T-cell (primary cell): Measurements from ENCODE around the gene ZNF280D. TPM values are rescaled to one million over a fixed set of nuclear protein-coding genes. Genes with fewer than 3 reads are reported as not detected.

Experiments used
- ATAC-seq, 4 experiments: fragments of 200-7000 bp in 3 of 4; fragments of 150-1000 bp in 1 of 4; cut with Tn5 transposase; replicated peaks in 1 of 4; 1 replicate in 3 of 4; 2 replicates in 1 of 4; pipeline ENCODE4 v1.10.0; 2021; ENCODE audit warnings: moderate library complexity in 3 of 4, mild to moderate bottlenecking in 2 of 4, moderate number of reproducible peaks in 1 of 4
- CTCF ChIA-PET, 2 donors: fragments of 300-600 bp; sonication (Branson Sonifier 250); formaldehyde crosslinking; loops; one replicate each; lab custom pipeline; 2022; ENCODE audit warnings: antibody characterized with exemption in 2 of 2; lab: Charles Lee
- POLR2A ChIA-PET, 2 donors: fragments of 300-600 bp; sonication (Branson Sonifier 250); formaldehyde crosslinking; loops; one replicate each; lab custom pipeline; 2022; ENCODE audit warnings: antibody characterized with exemption in 2 of 2; lab: Charles Lee
- DNase-seq, 35 experiments: peaks; one replicate each; pipeline versions ENCODE4 v3.0.0 to v3.0.0-alpha.2; 2013 to 2023
- H3K27ac ChIP-seq: one replicate; pipeline ENCODE4 v1.5.1; 2013; ENCODE audit warnings: low read length
- H3K27me3 ChIP-seq, 2 experiments: replicated peaks in 1 of 2; 1 replicate in 1 of 2; 2 replicates in 1 of 2; pipeline versions ENCODE4 v1.6.1 to v1.7.0; 2013; ENCODE audit warnings: low read length in 1 of 2, mixed read lengths in 1 of 2; ENCODE audit not compliant: control insufficient read depth in 2 of 2, insufficient read depth in 2 of 2; ENCODE audit errors: extremely low read depth in 1 of 2
- H3K36me3 ChIP-seq, 2 donors: 1 replicate in 1 of 2; 2 replicates in 1 of 2; pipeline versions ENCODE4 v1.6.1 to v1.7.0; 2013; ENCODE audit warnings: low read length in 1 of 2; ENCODE audit not compliant: control insufficient read depth in 2 of 2, insufficient read depth in 1 of 2; ENCODE audit errors: extremely low read depth in 1 of 2
- H3K4me1 ChIP-seq, 2 experiments: 1 replicate in 1 of 2; 2 replicates in 1 of 2; pipeline versions ENCODE4 v1.6.1 to v1.7.0; 2013; ENCODE audit warnings: low read length in 2 of 2, mixed read lengths in 1 of 2; ENCODE audit not compliant: insufficient read depth in 2 of 2, control insufficient read depth in 1 of 2; ENCODE audit errors: extremely low read depth in 1 of 2
- H3K4me3 ChIP-seq, 2 donors: 1 replicate in 1 of 2; 2 replicates in 1 of 2; pipeline versions ENCODE4 v1.5.1 to v1.7.0; 2013; ENCODE audit warnings: mild to moderate bottlenecking in 2 of 2, low read length in 1 of 2, moderate library complexity in 1 of 2; ENCODE audit not compliant: control insufficient read depth in 1 of 2; ENCODE audit errors: extremely low read depth in 1 of 2
- H3K9me3 ChIP-seq: 2 replicates; pipeline ENCODE4 v1.7.0; 2013
- H3K27ac Mint-ChIP-seq, 2 donors: one replicate each; pipeline ENCODE4 v1.8.0; 2020 to 2021; ENCODE audit warnings: mild to moderate bottlenecking in 2 of 2, mixed read lengths in 2 of 2
- H3K27me3 Mint-ChIP-seq, 2 donors: one replicate each; pipeline ENCODE4 v1.8.0; 2021 to 2022; ENCODE audit warnings: mixed read lengths in 2 of 2
- H3K36me3 Mint-ChIP-seq: one replicate; pipeline ENCODE4 v1.8.0; 2021; ENCODE audit warnings: mixed read lengths
- H3K4me1 Mint-ChIP-seq, 3 donors: one replicate each; pipeline ENCODE4 v1.8.0; 2020 to 2022; ENCODE audit warnings: mixed read lengths in 3 of 3, mild to moderate bottlenecking in 1 of 3
- H3K4me3 Mint-ChIP-seq, 3 donors: one replicate each; pipeline ENCODE4 v1.8.0; 2020 to 2022; ENCODE audit warnings: mild to moderate bottlenecking in 3 of 3, mixed read lengths in 3 of 3, moderate library complexity in 3 of 3
- H3K9me3 Mint-ChIP-seq, 3 donors: one replicate each; pipeline ENCODE4 v1.8.0; 2020 to 2022; ENCODE audit warnings: mixed read lengths in 3 of 3
- WGBS: methylation state at CpG from one replicate; pipeline ENCODE4 v1.1.5; 2013; ENCODE audit warnings: missing lambda C conversion rate; ENCODE audit not compliant: insufficient coverage; 5-methylcytosine and 5-hydroxymethylcytosine counted together
- total RNA-seq, 35 experiments: library from RNA in 6 of 35; stranded (reverse) in 6 of 35; fragments of 120-200 nt in 1 of 35; gene quantifications; one replicate each; pipeline versions ENCODE4 v1.2.1 to v1.2.4 and lab custom pipeline; 2013 to 2026

The ZNF280D gene
- total RNA-seq, 5 donors from 2014 or later (not counting 1 experiment from before 2014, with no cell fraction given): 29.1 to 39.5 (median 32.4) TPM

DNA sequence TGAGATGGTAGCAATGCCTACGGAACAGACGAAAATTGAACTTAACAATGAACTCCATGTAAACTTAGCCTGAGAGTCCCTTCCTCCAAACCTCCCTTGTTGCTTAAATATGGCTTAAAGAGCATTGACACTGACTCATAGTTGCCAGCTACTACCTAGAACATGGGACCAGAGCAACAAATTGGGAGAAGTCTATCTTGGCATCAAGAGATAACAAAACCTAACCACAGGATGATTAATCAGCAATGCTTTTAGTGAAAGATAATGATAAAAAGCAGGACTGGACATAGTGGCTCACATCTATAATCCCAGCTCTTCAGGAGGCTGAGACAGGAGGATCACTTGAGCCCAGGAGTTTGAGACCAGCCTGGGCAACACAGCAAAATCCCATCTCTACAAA is 150.5 kb downstream of the ZNF280D start:
- DNase-seq: no peak
- CTCF ChIA-PET: no interaction called here
- Histone ChIP-seq H3K27ac (no peak overlapping the region), H3K36me3 (no peaks in the 10 kb centered on the region), H3K4me1 (no peaks in the 10 kb centered on the region), H3K27me3 (peaks cover 0 to 3% of the 10 kb centered on the region in 2 experiments), H3K4me3 (no peak overlapping the region), H3K9me3 (peaks cover 5% of the 10 kb centered on the region)
- Mint-ChIP-seq H3K9me3 (peaks cover 12 to 20% (median 20%) of the 10 kb centered on the region in 3 donors), H3K27me3 (no peaks in the 10 kb centered on the region), H3K27ac (no peak overlapping the region), H3K36me3 (peaks cover 3% of the 10 kb centered on the region), H3K4me3 (no peak overlapping the region), H3K4me1 (no peaks in the 10 kb centered on the region)
- no peak for ATAC-seq
- WGBS: 75% methylated on average over 2 of the region's 2 CpGs
- POLR2A ChIA-PET: no interaction called here

Other genes starting within 250 kb of the ZNF280D start
- gene TCF12, start 185.1 kb upstream of the ZNF280D start, total RNA-seq: 10 to 100 TPM; 68.0 to 94.3 (median 83.0) TPM